HG03095 (cell line): ENCODE results near the gene TRIP12.
"Not testable (repeated sequence)": the region's sequence is repeated elsewhere in the genome, so short reads cannot be mapped to it uniquely, and the experiment has no call there.

Experiments used
- ATAC-seq: cut with Tn5 transposase; IDR thresholded peaks from one replicate; pipeline ENCODE4 v1.9.1; 2021; ENCODE audit warnings: moderate library complexity; ENCODE audit not compliant: unreplicated experiment

Gene TRIP12

DNA sequence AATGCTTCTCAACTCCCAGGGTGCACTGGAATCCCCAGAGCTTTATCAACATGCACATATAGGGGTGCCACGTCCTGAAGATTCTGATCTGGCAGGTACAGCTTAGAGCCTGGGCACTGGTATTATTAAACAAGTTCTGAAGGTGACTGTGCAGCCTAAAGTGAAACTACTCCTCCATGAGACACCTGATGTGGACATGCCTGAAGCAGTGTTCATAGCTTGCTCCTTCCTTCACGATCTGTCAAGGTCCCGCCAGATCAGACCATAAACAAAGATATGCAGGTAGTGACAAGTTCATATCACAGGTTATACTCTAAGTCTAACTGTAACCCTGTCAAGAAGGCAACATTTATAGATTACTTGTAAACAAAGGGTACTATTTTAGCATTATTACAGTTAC lies 142.2 kb downstream of the TRIP12 start:
- ATAC-seq, result no peak

DNA sequence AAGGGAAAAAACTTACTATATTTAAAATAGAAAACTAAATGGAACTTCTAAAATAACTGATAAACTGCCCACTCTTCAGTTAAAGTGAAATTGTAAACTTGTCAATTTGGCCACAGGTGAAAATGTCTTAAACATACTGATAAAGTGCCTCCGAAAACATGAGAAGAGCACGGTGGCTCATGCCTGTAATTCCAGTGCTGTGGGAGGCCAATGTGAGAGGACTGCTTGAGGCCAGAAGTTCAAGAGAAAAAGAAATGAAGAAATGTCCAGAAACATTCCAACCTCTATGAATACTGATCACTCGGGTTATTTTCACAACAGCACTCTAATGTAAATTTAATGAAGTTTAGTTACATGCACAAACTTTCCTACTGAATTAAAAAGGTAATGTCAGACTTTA lies 144.1 kb downstream of the TRIP12 start:
- ATAC-seq, result no peak

DNA sequence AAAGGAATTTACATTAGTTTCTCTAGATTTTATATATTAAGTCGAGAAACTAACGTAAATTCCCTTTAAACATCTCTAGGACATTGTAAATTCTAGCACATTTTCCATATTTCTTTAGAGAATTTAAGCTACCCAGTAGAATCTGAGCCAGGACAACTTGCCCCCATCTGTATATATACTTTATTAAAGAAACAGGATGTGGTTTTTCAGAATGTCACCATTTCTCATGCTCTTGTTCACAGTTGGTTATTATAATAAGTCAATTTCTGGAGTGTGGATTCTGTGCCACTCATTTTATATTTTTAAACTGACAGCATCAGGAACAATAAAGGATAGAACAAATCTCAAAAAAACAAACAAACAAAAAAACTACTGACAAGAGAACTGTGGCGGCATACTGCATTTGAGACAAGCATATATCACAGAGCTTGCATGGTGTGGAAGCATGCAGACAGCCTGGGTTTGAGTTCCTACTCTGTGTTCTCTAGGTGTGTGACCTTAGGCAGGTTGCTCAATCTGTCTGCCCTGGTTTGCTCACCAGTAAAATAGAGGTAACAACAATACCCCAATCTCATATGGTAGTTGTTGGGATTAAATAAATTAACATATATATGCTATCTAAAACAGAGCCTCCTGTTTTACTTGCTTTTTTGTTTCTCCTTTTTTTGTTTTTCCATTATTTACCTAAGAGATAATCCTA lies 146.0 kb downstream of the TRIP12 start:
- ATAC-seq, result no peak

GRCh38 chr2:229774237-229774636 lies 147.6 kb downstream of the TRIP12 start:
- no peak for ATAC-seq

- ATAC-seq, result no peak
Measured at GRCh38 chr2:229768235-229768634, 153.6 kb downstream of the TRIP12 start.

DNA sequence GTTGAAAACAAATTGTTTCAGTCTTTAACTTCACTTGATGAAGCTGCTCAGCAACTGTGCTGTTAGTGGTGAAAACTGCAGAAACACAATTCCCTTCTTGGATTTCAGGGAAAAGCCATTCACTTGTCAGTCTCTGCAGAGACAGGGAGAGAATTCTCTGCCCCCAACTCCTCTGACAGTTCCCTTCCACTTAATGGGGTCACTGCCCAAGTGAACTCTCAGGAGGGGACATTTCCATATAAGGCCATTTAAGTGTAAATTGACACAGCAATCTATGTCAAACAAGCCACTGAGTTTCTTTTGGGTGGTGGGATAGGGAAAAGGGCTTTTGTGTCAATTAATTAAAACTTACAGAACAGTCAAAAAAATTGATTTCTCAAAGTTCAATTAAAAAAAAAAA lies 156.1 kb downstream of the TRIP12 start:
- ATAC-seq, result no peak

GRCh38 chr2:229761663-229762062 lies 160.1 kb downstream of the TRIP12 start:
- ATAC-seq, result no peak

DNA sequence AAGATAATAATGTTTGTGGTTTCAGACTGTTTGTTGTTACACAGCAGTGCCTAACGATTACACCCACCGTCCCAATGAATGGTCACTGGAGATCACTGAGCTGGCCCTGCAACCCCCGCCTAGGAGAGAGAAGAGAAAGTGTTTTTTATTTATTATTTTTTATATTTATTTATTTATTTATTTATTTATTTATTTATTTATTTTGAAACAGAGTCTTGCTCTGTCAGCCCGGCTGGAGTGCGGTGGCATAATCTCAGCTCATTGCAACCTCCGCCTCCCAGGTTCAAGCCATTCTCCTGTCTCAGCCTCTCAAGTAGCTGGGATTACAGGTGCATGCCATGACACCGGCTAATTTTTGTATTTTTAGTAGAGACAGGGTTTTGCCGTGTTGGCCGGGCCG lies 164.3 kb downstream of the TRIP12 start:
- not testable (repeated sequence) for ATAC-seq

DNA sequence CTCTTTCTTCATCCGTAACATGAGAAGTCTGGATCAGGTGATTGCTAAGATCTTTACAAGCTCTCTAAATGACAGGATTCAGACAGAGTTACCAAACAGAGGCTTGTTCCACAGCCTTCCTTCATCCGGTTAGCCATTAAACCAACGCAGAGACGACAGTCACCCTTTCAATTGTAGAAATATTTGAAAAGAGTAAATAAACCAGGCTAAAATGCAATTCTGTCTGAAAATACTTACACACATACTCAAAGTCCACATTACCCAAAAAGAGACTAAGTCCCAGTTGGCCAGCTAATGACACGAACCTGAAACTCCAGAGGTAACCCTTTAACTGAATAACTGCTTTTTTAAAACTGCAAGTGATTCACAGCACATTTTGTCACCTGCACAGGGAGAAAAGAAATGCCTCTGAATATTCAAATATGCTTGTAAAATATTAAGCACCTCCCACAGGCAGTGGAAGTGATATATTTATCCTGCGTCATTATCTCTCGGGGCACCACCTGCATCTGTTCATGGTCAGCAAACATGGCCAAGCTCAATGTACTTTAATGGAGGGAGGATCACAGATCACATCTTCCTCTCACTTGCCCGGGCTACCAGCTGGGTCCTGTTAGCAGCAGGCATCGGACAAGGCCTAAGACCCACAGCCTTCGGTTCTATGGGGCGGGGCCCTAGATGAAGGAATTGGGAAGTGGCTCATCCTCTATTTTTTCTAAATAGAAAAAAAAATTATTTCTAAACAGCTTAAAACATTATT lies 168.7 kb downstream of the TRIP12 start:
- no peak for ATAC-seq

- ATAC-seq, result no peak
Measured at GRCh38 chr2:229749779-229750178, 172.0 kb downstream of the TRIP12 start.

- ATAC-seq, result no peak
Measured at GRCh38 chr2:229748950-229749349, 172.9 kb downstream of the TRIP12 start.

DNA sequence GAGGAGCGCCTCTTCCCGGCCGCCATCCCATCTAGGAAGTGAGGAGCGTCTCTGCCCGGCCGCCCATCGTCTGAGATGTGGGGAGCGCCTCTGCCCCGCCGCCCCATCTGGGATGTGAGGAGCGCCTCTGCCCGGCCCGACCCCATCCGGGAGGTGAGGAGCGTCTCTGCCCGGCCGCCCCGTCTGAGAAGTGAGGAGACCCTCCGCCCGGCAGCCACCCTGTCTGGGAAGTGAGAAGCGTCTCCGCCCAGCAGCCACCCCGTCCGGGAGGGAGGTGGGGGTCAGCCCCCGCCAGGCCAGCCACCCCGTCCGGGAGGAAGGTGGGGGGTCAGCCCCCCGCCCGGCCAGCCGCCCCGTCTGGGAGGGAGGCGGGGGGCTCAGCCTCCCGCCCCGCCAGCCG lies 179.1 kb downstream of the TRIP12 start:
- ATAC-seq, result not testable (repeated sequence)

DNA sequence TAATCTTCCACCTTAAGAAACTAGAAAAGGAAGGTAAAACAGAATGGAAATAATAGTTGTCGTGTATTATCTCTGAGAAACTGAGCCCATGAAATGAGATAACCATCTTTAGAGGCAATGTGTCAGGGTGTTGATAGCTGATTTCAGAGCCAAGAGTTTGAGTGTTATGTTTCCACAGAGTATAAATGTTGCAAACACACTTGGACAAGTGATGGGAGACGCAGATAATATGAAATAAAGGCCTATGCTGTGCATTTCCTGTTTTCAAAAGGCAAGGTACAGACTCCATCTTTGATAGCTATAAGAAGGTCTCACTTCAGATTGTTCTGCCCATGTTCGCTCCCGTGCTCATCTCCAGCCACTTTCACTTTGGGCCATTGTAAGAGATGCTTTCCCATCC lies 181.5 kb downstream of the TRIP12 start:
- no peak for ATAC-seq

GRCh38 chr2:229738024-229738625 lies 183.7 kb downstream of the TRIP12 start:
- ATAC-seq, result no peak

DNA sequence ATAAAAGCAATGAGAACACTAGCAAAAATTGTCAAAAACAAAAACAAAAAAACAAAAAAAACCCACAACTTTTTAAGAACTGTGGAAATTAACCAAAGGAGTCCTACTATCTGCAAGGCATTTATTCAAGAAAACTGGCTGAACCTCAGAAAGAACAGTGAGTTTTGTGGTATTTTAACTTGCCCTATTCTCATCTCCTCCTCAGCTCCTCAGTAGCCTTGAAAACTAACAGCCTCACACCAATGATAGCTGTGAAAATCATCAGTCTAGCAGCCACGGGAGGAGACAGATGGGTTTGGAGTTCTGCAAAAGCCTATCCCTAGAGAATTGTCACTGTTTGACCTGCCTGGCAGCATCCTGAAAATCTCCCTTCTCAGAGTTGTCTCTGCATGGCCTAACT lies 187.4 kb downstream of the TRIP12 start:
- ATAC-seq, result no peak

DNA sequence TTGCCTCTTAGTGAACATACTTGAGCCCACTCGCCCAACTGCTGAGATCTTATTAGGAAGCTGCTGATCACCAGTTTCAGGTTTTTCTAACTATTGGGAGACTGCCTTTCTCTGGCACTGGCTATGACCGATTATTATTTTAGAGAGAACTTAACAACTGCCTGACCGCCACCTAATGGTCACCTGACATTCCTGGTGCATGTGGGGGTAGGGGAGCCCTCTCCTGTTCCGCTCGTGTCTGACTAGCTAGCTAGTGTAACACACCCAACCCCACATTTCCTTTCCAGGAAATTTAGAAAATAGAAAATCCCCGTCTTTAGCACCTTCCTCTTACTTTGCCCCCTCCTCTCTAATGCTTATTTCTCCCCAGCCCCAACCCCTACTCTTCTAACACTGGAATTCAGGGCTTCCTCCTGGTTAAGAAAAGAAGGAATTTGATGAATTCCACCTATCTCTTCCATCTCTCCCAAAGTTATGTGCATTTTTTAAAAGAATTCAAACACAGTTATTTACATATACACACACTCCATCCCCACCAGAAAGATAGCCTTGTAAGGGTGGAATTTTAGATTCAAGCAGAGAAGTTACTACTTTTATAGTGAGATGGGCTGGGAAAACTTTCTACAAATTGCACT lies 188.1 kb downstream of the TRIP12 start:
- ATAC-seq, result no peak

- ATAC-seq, result no peak
Measured at GRCh38 chr2:229732897-229733296, 188.9 kb downstream of the TRIP12 start.

GRCh38 chr2:229731916-229732315 lies 189.9 kb downstream of the TRIP12 start:
- no peak for ATAC-seq

DNA sequence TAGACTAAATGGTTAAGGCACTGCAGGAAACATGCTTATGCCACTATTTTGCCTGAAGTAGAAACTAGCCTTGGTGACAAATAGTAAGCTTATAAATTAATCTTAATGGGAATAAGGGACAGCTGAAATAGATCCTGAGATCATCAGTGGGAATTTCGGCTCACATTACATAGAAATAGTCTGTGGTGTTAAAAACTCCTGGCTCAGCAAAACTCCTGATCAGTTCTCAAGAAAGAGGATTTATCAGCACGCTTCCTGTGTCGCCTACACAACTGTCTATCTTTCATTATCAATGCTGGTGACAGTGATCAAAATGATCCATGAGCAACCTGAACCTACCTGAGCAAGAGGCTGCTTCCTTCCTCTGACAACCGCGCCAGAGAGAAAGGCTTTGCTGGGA lies 190.4 kb downstream of the TRIP12 start:
- ATAC-seq, result no peak

DNA sequence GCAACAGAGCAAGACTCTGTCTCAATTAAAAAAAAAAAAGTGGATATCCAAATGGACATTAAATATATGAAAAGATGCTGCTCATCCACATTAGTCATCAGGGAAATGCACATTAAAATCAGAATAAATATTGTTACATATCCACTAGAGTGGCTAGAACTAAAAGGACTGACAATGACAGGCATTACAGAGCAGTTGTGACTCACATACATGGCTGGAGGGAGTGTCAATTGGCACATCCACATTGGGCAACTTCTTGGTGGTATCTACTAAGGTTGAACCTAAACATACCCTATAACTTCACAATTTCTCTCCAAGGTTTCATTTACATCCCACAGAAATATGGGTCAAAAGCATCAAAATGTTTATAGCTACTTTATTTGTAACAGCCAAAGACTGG lies 193.4 kb downstream of the TRIP12 start:
- no peak for ATAC-seq

DNA sequence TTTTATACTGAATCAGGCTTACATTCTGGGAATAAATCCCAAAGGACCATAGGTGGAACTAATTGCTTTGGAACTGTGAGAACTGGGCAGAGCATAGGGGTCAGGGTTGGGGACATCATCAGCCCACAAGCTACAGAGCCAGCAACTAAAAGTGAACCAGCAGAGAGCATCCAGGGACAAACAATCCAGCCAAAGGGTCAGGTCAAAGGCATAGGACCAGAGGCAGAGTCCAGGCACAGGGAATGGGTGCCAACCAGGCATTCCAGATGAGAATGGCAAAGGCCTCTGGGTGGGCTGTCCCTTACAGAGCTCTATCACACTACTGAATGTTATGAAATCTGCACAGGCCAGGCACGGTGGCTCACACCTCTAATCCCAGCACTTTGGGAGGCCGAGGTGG lies 195.2 kb downstream of the TRIP12 start:
- no peak for ATAC-seq
